WTC11 (cell line): ENCODE results near the gene IFNLR1. TPM values are rescaled to one million over a fixed set of nuclear protein-coding genes. Genes with fewer than 3 reads are reported as not detected.

Experiments
- ATAC-seq: fragments of 200-7000 bp; cut with Tn5 transposase; 2 replicates; pipeline ENCODE4 v1.10.0; 2021; ENCODE audit warnings: mild to moderate bottlenecking, moderate library complexity
- CTCF ChIA-PET: fragments of 300-600 bp; sonication (Branson Sonifier 250); formaldehyde crosslinking; loops from one replicate; lab custom pipeline; 2021; ENCODE audit warnings: antibody characterized with exemption; lab: Charles Lee
- POLR2A ChIA-PET: fragments of 350-600 bp; sonication (Branson Sonifier 250); formaldehyde crosslinking; loops from one replicate; lab custom pipeline; 2021; ENCODE audit warnings: antibody characterized with exemption; lab: Charles Lee
- DNase-seq: peaks from one replicate; pipeline ENCODE4 v3.0.0; 2021; ENCODE audit warnings: low spot score
- H3K27ac Mint-ChIP-seq: 2 replicates; pipeline ENCODE4 v1.8.0; 2021; ENCODE audit warnings: mixed read lengths
- H3K27me3 Mint-ChIP-seq: 2 replicates; pipeline ENCODE4 v1.8.0; 2021; ENCODE audit warnings: low read depth, mild to moderate bottlenecking, moderate library complexity, mixed read lengths
- H3K36me3 Mint-ChIP-seq: 2 replicates; pipeline ENCODE4 v1.8.0; 2021; ENCODE audit warnings: mixed read lengths
- H3K4me1 Mint-ChIP-seq: 2 replicates; pipeline ENCODE4 v1.8.0; 2022; ENCODE audit warnings: mixed read lengths
- H3K4me3 Mint-ChIP-seq: 2 replicates; pipeline ENCODE4 v1.8.0; 2021; ENCODE audit warnings: mild to moderate bottlenecking, moderate library complexity, mixed read lengths
- H3K9me3 Mint-ChIP-seq: 2 replicates; pipeline ENCODE4 v1.8.0; 2021; ENCODE audit warnings: mixed read lengths
- ATF1 ChIP-seq: sonication (generic); formaldehyde crosslinking; IDR thresholded peaks from 2 replicates; pipeline ENCODE4 v1.8.1; 2023; ENCODE audit warnings: mild to moderate bottlenecking, moderate library complexity, missing genetic modification reagents
- ESRRA ChIP-seq: sonication (generic); formaldehyde crosslinking; IDR thresholded peaks from 2 replicates; pipeline ENCODE4 v1.8.1; 2022; ENCODE audit warnings: mild to moderate bottlenecking, missing genetic modification reagents, borderline replicate concordance
- FOXP1 ChIP-seq: sonication (generic); formaldehyde crosslinking; IDR thresholded peaks from 2 replicates; pipeline ENCODE4 v1.8.0; 2022; ENCODE audit warnings: missing genetic modification reagents, mild to moderate bottlenecking, moderate library complexity, borderline replicate concordance
- JAZF1 ChIP-seq: fragments of 250-450 bp; sonication (Bioruptor Pico); IDR thresholded peaks from 2 replicates; pipeline ENCODE4 v1.9.0; 2021; ENCODE audit warnings: moderate library complexity, mild to moderate bottlenecking, inconsistent platforms
- MXD4 ChIP-seq: fragments of 250-450 bp; sonication (Bioruptor Pico); IDR thresholded peaks from 2 replicates; pipeline ENCODE4 v1.8.0; 2021; ENCODE audit warnings: mild to moderate bottlenecking, moderate library complexity, borderline replicate concordance
- NFYB ChIP-seq: sonication (generic); formaldehyde crosslinking; conservative IDR thresholded peaks from 2 replicates; pipeline ENCODE4 v1.8.0; 2022; ENCODE audit warnings: low read depth, missing genetic modification reagents
- NR1H2 ChIP-seq: sonication (generic); formaldehyde crosslinking; IDR thresholded peaks from 2 replicates; pipeline ENCODE4 v1.9.0; 2021; ENCODE audit warnings: mild to moderate bottlenecking, moderate library complexity, missing genetic modification reagents
- NR2C2 ChIP-seq: sonication (generic); formaldehyde crosslinking; IDR thresholded peaks from 2 replicates; pipeline ENCODE4 v1.8.0; 2022; ENCODE audit warnings: mild to moderate bottlenecking, missing genetic modification reagents
- PREB ChIP-seq: sonication (generic); formaldehyde crosslinking; IDR thresholded peaks from 2 replicates; pipeline ENCODE4 v1.8.1; 2022; ENCODE audit warnings: mild to moderate bottlenecking, missing genetic modification reagents, moderate library complexity, borderline replicate concordance
- PRRX2 ChIP-seq: fragments of 250-450 bp; sonication (Bioruptor Pico); IDR thresholded peaks from 2 replicates; pipeline ENCODE4 v1.8.0; 2021; ENCODE audit warnings: mild to moderate bottlenecking
- SP1 ChIP-seq: sonication (generic); formaldehyde crosslinking; conservative IDR thresholded peaks from 2 replicates; pipeline ENCODE4 v1.8.1; 2022; ENCODE audit warnings: missing genetic modification reagents
- TP53 ChIP-seq: sonication (generic); formaldehyde crosslinking; IDR thresholded peaks from 2 replicates; pipeline ENCODE4 v1.8.1; 2023; ENCODE audit warnings: mild to moderate bottlenecking, missing genetic modification reagents
- ZNF317 ChIP-seq: sonication (generic); formaldehyde crosslinking; IDR thresholded peaks from 2 replicates; pipeline ENCODE4 v1.8.1; 2023; ENCODE audit warnings: low read depth, mild to moderate bottlenecking, moderate library complexity, missing genetic modification reagents, borderline replicate concordance
- ZNF396 ChIP-seq: fragments of 250-450 bp; sonication (Bioruptor Pico); IDR thresholded peaks from 2 replicates; pipeline ENCODE4 v1.8.0; 2021; ENCODE audit warnings: mild to moderate bottlenecking, moderate library complexity, borderline replicate concordance
- ZNF423 ChIP-seq: fragments of 250-450 bp; sonication (Bioruptor Pico); IDR thresholded peaks from 2 replicates; pipeline ENCODE4 v2.1.2; 2022; ENCODE audit warnings: mild to moderate bottlenecking, moderate library complexity
- total RNA-seq: library from RNA; stranded (reverse); gene quantifications from 3 replicates; pipeline ENCODE4 v1.2.3, GENCODE V29; 2021
- TF ChIP-seq, protein P1 (sequence below): sonication (generic); formaldehyde crosslinking; conservative IDR thresholded peaks from 2 replicates; pipeline ENCODE4 v1.8.1; 2023; ENCODE audit warnings: mild to moderate bottlenecking, low read depth, missing genetic modification reagents, moderate library complexity
- TF ChIP-seq, protein P2 (sequence below): sonication (generic); formaldehyde crosslinking; IDR thresholded peaks from 2 replicates; pipeline ENCODE4 v1.8.1; 2022; ENCODE audit warnings: missing genetic modification reagents, borderline replicate concordance
- TF ChIP-seq, protein P3 (sequence below): fragments of 250-450 bp; sonication (Bioruptor Pico); IDR thresholded peaks from 2 replicates; pipeline ENCODE4 v1.9.0; 2021; ENCODE audit warnings: mild to moderate bottlenecking

IFNLR1 gene
- total RNA-seq, 1 experiment from 2014 or later = 6.6 TPM

GRCh38 chr1:24221246-24221645, 34.2 kb upstream of the IFNLR1 start:
- POLR2A ChIA-PET = no interaction called here
- DNase-seq = no peak
- no peaks in the 10 kb centered on the region for H3K9me3 Mint-ChIP-seq
- CTCF ChIA-PET = interaction anchor here (1.0 to 1.5 kb wide), 5 partner anchors 22 to 366 kb away, joined by 3 to 4 read pairs (median 4); partner anchors contain the start of gene NIPAL3
- H3K4me1 Mint-ChIP-seq = peaks cover 2% of the 10 kb centered on the region
- H3K36me3 Mint-ChIP-seq = no peaks in the 10 kb centered on the region
- no peak for ATAC-seq
- no peak overlapping the region for H3K4me3 Mint-ChIP-seq
- no peak overlapping the region; the same call in 1 of the 2 replicates for H3K27ac Mint-ChIP-seq
- no peaks in the 10 kb centered on the region for H3K27me3 Mint-ChIP-seq
- TF ChIP-seq ZNF317 (CRISPR knock-in tag) (no peak), PREB (no peak), ATF1 (CRISPR knock-in tag) (no peak), ZNF423 (CRISPR knock-in tag) (no peak), TP53 (CRISPR knock-in tag) (no peak), NR1H2 (no peak), ZNF396 (CRISPR knock-in tag) (no peak), JAZF1 (CRISPR knock-in tag) (no peak), ESRRA (CRISPR knock-in tag) (no peak), SP1 (no peak), MXD4 (CRISPR knock-in tag) (no peak), FOXP1 (CRISPR knock-in tag) (no peak), NR2C2 (no peak), PRRX2 (CRISPR knock-in tag) (no peak), NFYB (no peak)
- TF ChIP-seq, protein P1, sequence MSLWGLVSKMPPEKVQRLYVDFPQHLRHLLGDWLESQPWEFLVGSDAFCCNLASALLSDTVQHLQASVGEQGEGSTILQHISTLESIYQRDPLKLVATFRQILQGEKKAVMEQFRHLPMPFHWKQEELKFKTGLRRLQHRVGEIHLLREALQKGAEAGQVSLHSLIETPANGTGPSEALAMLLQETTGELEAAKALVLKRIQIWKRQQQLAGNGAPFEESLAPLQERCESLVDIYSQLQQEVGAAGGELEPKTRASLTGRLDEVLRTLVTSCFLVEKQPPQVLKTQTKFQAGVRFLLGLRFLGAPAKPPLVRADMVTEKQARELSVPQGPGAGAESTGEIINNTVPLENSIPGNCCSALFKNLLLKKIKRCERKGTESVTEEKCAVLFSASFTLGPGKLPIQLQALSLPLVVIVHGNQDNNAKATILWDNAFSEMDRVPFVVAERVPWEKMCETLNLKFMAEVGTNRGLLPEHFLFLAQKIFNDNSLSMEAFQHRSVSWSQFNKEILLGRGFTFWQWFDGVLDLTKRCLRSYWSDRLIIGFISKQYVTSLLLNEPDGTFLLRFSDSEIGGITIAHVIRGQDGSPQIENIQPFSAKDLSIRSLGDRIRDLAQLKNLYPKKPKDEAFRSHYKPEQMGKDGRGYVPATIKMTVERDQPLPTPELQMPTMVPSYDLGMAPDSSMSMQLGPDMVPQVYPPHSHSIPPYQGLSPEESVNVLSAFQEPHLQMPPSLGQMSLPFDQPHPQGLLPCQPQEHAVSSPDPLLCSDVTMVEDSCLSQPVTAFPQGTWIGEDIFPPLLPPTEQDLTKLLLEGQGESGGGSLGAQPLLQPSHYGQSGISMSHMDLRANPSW (CRISPR knock-in tag) = no peak
- TF ChIP-seq, protein P2, sequence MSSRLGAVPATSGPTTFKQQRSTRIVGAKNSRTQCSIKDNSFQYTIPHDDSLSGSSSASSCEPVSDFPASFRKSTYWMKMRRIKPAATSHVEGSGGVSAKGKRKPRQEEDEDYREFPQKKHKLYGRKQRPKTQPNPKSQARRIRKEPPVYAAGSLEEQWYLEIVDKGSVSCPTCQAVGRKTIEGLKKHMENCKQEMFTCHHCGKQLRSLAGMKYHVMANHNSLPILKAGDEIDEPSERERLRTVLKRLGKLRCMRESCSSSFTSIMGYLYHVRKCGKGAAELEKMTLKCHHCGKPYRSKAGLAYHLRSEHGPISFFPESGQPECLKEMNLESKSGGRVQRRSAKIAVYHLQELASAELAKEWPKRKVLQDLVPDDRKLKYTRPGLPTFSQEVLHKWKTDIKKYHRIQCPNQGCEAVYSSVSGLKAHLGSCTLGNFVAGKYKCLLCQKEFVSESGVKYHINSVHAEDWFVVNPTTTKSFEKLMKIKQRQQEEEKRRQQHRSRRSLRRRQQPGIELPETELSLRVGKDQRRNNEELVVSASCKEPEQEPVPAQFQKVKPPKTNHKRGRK = no peak
- TF ChIP-seq, protein P3, sequence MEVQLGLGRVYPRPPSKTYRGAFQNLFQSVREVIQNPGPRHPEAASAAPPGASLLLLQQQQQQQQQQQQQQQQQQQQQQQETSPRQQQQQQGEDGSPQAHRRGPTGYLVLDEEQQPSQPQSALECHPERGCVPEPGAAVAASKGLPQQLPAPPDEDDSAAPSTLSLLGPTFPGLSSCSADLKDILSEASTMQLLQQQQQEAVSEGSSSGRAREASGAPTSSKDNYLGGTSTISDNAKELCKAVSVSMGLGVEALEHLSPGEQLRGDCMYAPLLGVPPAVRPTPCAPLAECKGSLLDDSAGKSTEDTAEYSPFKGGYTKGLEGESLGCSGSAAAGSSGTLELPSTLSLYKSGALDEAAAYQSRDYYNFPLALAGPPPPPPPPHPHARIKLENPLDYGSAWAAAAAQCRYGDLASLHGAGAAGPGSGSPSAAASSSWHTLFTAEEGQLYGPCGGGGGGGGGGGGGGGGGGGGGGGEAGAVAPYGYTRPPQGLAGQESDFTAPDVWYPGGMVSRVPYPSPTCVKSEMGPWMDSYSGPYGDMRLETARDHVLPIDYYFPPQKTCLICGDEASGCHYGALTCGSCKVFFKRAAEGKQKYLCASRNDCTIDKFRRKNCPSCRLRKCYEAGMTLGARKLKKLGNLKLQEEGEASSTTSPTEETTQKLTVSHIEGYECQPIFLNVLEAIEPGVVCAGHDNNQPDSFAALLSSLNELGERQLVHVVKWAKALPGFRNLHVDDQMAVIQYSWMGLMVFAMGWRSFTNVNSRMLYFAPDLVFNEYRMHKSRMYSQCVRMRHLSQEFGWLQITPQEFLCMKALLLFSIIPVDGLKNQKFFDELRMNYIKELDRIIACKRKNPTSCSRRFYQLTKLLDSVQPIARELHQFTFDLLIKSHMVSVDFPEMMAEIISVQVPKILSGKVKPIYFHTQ = no peak
- TF ChIP-seq, all 79 proteins: peak for 0
